NCI-H2196 treated with DMSO at 0.1 percent for 48 hours (cell line): ENCODE measurements around the gene GPSM3.
"Not testable (repeated sequence)": the region's sequence is repeated elsewhere in the genome, so short reads cannot be mapped to it uniquely, and the experiment has no call there.

Source experiments
- DNase-seq: peaks from one replicate; lab custom pipeline; 2025; ENCODE audit not compliant: unreplicated experiment; lab: John Stamatoyannopoulos, UW

The GPSM3 gene

GRCh38 chr6:32203426-32204267, 11.2 kb upstream of the GPSM3 start:
- no peak for DNase-seq

GRCh38 chr6:32202186-32202585, 9.7 kb upstream of the GPSM3 start:
- no peak for DNase-seq

GRCh38 chr6:32200711-32201475, 8.4 kb upstream of the GPSM3 start:
- DNase-seq = no peak

GRCh38 chr6:32198866-32199265, 6.4 kb upstream of the GPSM3 start:
- DNase-seq = no peak

- no peak for DNase-seq
Measured at GRCh38 chr6:32198345-32198696, 5.9 kb upstream of the GPSM3 start.

- no peak for DNase-seq
Measured at GRCh38 chr6:32196682-32197616, 4.5 kb upstream of the GPSM3 start.

GRCh38 chr6:32195902-32196681, 3.6 kb upstream of the GPSM3 start:
- DNase-seq = peak; percentile 71

- peak; percentile 100 for DNase-seq
Measured at GRCh38 chr6:32195652-32195901, 3.1 kb upstream of the GPSM3 start.

GRCh38 chr6:32194825-32195651, 2.6 kb upstream of the GPSM3 start:
- DNase-seq = peak; percentile 10

GRCh38 chr6:32194388-32194787, 1.9 kb upstream of the GPSM3 start:
- no peak for DNase-seq

GRCh38 chr6:32193096-32193495, 653 bp upstream of the GPSM3 start:
- not testable (repeated sequence) for DNase-seq

- DNase-seq = no peak
Measured at GRCh38 chr6:32191696-32192607, 491 bp downstream of the GPSM3 start.

- DNase-seq = no peak
Measured at GRCh38 chr6:32190911-32191677, 1.3 kb downstream of the GPSM3 start.

GRCh38 chr6:32190054-32190851, 2.2 kb downstream of the GPSM3 start, which contains the start of gene PBX2:
Gene PBX2 (minus strand): TSS chr6:32190202. CDS start chr6:32189915, 287 bp downstream.
- DNase-seq = peak; percentile 70

- no peak for DNase-seq
Measured at GRCh38 chr6:32189742-32190053, 2.7 kb downstream of the GPSM3 start.

- DNase-seq = no peak
Measured at GRCh38 chr6:32189069-32189741, 3.2 kb downstream of the GPSM3 start.
